Chondrocyte (in vitro differentiated cells): ENCODE results near the gene ATOH7. TPM values are rescaled to one million over a fixed set of nuclear protein-coding genes. Genes with fewer than 3 reads are reported as not detected.
A peak's percentile ranks its signal among the peaks of the same experiment; 100 is the strongest.

Source experiments
- DNase-seq: peaks from one replicate; pipeline ENCODE4 v3.0.0; 2021; ENCODE audit warnings: mixed read lengths, low spot score
- H3K27ac Mint-ChIP-seq: one replicate; pipeline ENCODE4 v1.8.0; 2021; ENCODE audit warnings: mild to moderate bottlenecking, moderate library complexity, mixed read lengths; ENCODE audit not compliant: unreplicated experiment
- H3K27me3 Mint-ChIP-seq: 2 replicates; pipeline ENCODE4 v1.8.0; 2021; ENCODE audit warnings: low read depth, mixed read lengths
- H3K36me3 Mint-ChIP-seq: 2 replicates; pipeline ENCODE4 v1.8.0; 2021; ENCODE audit warnings: low read depth, mixed read lengths
- H3K4me1 Mint-ChIP-seq: 2 replicates; pipeline ENCODE4 v1.8.0; 2021; ENCODE audit warnings: low read depth, mild to moderate bottlenecking, mixed read lengths
- H3K4me3 Mint-ChIP-seq: one replicate; pipeline ENCODE4 v1.8.0; 2021; ENCODE audit warnings: mild to moderate bottlenecking, moderate library complexity, mixed read lengths; ENCODE audit not compliant: unreplicated experiment
- H3K9me3 Mint-ChIP-seq: 2 replicates; pipeline ENCODE4 v1.8.0; 2021; ENCODE audit warnings: low read depth, mixed read lengths
- CTCF ChIP-seq: fragments of 200-600 bp; sonication (generic); IDR thresholded peaks from 2 replicates; pipeline ENCODE4 v1.5.0; 2021; ENCODE audit warnings: antibody characterized with exemption, mild to moderate bottlenecking, moderate library complexity
- total RNA-seq: library from RNA; stranded (reverse); gene quantifications from 3 replicates; pipeline ENCODE4 v1.2.1, GENCODE V29; 2021

ATOH7 gene
- total RNA-seq, 1 donor from 2014 or later: not detected

- no peaks in the 10 kb centered on the region for H3K4me1 Mint-ChIP-seq
- H3K9me3 Mint-ChIP-seq: no peaks in the 10 kb centered on the region
- peaks cover under 1% of the 10 kb centered on the region for H3K27me3 Mint-ChIP-seq
- no peak overlapping the region for H3K27ac Mint-ChIP-seq
- no peak for TF ChIP-seq CTCF
- H3K4me3 Mint-ChIP-seq: no peak overlapping the region
- H3K36me3 Mint-ChIP-seq: no peaks in the 10 kb centered on the region
- DNase-seq: no peak
Measured at GRCh38 chr10:68223535-68224165, 8.3 kb downstream of the ATOH7 start.

- Mint-ChIP-seq H3K9me3 (no peaks in the 10 kb centered on the region), H3K27ac (no peak overlapping the region), H3K4me1 (no peaks in the 10 kb centered on the region), H3K27me3 (no peaks in the 10 kb centered on the region), H3K36me3 (no peaks in the 10 kb centered on the region), H3K4me3 (no peak overlapping the region)
- TF ChIP-seq CTCF: no peak
- no peak for DNase-seq
Measured at GRCh38 chr10:68222391-68222790, 9.5 kb downstream of the ATOH7 start.

- no peak for DNase-seq
- Mint-ChIP-seq H3K9me3 (no peaks in the 10 kb centered on the region), H3K4me1 (no peaks in the 10 kb centered on the region), H3K4me3 (no peak overlapping the region), H3K36me3 (no peaks in the 10 kb centered on the region), H3K27ac (no peak overlapping the region), H3K27me3 (no peaks in the 10 kb centered on the region)
- TF ChIP-seq CTCF: no peak
Measured at GRCh38 chr10:68221196-68221595, 10.7 kb downstream of the ATOH7 start.

- TF ChIP-seq CTCF: no peak
- Mint-ChIP-seq H3K9me3 (no peaks in the 10 kb centered on the region), H3K36me3 (no peaks in the 10 kb centered on the region), H3K27me3 (no peaks in the 10 kb centered on the region), H3K4me3 (no peak overlapping the region), H3K4me1 (no peaks in the 10 kb centered on the region), H3K27ac (no peak overlapping the region)
- DNase-seq: no peak
Measured at GRCh38 chr10:68218786-68219185, 13.1 kb downstream of the ATOH7 start.

- no peak overlapping the region for H3K27ac Mint-ChIP-seq
- H3K4me3 Mint-ChIP-seq: no peak overlapping the region
- H3K27me3 Mint-ChIP-seq: no peaks in the 10 kb centered on the region
Measured at GRCh38 chr10:68212721-68213352, 19.1 kb downstream of the ATOH7 start.

More at GRCh38 chr10:68212721-68213352, 19.1 kb downstream of the ATOH7 start:
- no peaks in the 10 kb centered on the region for H3K36me3 Mint-ChIP-seq
- DNase-seq: no peak
- H3K9me3 Mint-ChIP-seq: no peaks in the 10 kb centered on the region
- no peaks in the 10 kb centered on the region for H3K4me1 Mint-ChIP-seq
- TF ChIP-seq CTCF: peak; percentile 88
